ENCODE results near the gene TBC1D17.

TBC1D17 gene

DNA sequence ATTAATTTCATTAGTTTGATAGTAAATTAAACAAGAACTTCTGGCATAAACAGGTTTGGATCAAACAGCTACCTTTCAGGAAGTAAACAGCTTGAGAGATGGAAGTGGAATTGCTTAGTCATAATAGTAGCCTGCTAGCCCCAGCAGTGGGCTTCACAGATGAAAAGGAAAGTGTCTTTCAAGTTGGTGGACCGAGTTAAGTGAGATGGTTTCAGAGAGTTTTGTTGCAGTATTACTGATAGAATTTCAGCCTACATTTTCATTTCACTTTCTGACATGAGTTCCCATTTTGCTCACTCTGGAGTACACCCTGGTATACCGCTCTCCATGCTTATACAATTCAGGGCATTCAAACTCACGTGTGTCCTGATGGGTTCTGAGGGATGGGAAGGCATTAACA lies 28.6 kb upstream of the TBC1D17 start:
- no peak for DNase-seq (ENCODE audit: low read depth)

DNA sequence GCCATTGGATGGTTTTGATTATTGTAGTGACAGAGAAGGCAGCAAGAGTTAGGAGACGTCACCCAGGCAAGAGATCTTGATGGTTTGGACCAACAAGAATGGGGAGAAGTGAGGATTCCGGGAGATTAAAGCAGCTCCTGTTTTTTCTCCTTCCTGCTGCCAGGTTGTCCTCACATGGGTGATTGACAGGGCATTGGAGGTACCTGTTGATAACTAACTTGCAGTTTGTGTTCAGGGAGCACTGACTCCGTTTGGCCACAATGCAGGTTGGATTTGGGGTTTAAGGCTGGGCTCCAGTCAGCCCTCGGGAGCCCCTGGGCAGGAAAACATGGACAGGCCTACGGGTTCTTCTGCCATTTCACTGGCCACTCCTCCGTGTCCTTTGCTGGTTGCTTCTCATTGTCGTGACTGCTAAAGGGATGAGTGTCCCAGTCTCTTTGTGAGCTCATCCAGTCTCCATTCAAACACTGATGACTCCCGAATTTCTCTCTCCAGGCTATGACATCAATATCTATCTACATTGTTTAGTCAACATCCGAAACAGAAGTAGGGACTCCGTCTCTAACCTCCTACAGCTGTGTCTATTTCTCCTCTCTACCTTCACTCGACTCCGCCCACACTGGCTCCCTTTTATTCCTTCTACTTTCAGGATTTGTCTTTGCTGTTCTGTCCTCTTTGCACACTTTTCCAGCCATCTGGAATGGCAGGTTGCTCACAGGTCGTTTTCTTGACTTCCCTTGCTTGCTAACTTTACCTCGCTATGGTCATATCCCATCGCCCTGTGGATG lies 27.9 kb upstream of the TBC1D17 start:
- no peak for DNase-seq (ENCODE audit: low read depth)

DNA sequence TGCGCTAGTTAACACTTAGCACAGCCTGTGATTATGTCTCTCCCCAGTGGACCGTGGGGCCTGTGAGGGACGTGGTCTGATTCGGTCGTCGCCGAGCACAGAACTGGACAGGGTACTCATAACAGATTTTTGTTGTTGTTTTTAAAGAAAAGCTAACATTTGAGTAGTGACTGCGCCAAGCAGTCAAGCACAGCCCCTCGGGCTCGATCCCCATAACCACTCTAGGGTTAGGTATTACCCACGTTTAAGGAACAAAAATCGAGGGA lies 27.3 kb upstream of the TBC1D17 start:
- DNase-seq (ENCODE audit: low read depth) = no peak

DNA sequence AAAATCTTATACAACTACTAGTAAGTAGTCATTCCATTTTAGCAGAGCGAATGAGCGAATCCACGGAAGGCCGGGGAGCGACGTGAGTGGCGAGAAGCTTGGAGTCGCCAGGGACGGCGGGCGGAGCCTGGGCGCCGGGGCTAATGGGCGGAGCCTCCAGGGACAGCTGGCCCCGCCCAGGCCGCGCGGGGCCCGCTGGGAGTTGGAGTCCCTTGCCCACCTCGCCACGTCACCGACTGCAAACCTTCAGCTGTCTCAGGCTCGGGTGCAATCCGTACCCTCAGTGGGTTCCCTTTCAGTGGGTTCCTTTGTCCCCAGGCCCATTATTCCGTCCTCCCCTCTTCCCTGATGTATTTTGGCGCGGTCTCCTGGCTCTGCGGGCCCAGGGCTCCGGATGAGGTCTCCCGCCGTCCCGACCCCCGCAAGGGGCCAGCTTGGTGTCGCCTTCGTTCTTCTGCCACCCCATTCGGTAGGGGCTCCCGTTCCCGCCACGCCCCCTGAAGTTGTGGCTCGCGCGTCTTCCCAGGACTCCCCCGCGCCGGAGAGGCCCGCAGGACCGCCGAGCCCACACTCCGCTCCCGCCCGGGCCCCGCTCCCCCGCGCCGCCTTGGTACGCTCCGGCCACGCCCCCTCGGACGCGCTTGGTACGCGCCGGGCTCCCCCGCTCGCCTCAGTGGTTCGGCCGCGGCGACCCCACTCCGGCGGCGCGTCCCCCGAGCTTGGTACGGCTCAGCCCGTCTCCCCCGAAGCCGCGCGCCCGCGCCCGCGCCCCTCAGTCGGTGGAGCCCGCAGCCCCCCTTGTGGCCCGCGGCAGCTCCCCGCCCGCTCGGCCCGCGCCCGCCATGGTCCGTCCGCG lies 26.8 kb upstream of the TBC1D17 start, which contains the start of gene PTOV1:
Gene PTOV1, plus strand, starts transcription at position 673 of the 856 bp plus-strand sequence.
- peak; percentile 40 for DNase-seq (ENCODE audit: low read depth)

DNA sequence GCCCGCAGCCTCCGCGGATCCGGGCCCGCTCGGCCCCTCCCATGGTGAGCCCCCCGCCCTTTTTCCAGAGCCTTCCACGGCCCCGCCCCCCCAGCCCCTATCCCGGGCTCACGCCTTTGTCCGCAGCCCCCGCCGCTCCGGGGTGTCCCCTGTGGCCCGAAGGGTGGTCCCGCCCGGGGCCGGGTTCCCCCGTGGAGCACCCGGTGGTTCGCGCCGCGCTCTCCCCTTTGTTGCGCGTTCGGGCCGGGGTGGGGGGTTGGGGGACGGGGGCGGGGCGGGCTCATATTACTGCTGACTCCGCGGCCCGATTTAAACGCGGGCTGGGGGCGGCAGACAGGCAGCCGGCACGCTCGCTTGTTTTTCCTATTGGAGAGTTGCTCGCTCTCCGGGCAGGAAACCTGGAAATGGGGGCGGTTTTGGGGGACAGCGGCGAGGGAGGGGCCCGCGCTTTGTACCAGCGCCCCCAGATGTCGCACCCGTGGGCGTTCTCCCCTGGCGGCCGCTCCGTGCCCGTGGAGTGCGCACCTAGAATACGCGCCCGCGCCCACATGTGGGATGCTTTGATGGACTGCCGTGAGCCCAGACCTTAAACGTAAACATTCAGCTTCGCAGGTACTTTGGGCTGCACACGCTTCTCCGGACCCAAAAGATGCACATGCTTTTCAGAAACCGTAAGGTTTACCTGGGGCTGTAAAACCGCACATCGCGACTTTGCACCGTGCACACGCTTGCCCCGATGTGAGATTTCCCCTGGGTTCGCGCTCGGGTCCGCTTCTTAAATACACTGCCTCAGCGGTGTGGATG lies 25.8 kb upstream of the TBC1D17 start:
- no peak for DNase-seq (ENCODE audit: low read depth)

DNA sequence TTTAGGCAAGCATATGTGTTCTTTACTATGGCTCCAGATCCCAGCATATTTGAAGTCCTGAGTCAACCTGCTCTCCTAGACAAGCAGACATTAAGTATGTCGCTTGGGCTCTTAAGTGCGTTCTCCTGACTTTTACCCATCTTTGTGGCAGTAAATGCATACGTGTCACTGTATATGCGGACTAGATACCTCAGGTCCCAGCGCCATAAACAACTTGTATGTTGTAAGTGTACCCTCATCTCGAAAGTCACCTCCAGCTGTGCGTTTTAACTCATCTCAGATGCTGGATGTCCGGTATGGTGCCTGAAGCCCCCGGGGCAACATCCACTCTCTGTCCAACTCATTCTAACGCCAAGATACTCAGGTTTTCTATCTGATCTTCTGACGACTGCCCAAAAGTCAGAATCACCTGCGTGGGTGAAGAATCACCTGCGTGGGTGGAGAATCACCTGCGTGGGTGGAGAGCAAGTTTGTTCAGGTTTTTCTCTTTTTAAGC lies 24.8 kb upstream of the TBC1D17 start:
- DNase-seq (ENCODE audit: low read depth) = no peak

DNA sequence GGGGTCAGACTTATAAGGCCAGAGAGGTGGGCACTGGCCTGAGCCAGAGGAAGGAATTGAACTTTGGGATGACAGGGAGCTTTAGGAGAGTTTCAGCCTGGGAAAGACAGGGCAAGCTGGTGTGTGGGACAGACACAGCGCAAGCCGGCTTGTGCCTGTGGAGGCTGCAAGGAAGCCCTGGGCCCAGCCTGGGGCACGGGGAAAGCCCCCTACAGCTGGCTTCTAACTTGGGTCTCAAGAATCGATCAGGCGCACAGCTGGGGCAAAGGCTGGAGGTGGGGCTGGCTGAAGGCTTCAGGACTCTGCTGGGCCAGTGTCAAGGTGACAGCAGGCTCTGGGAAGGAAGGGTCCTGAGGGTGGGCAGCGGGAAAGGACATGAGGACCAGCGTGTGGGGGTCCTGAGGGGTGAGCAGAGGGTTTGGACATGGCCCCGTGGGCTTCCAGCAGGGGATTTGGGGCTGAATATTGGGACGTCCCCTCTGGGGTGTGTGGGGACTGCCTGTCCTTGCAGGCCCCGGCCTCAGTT lies 23.6 kb upstream of the TBC1D17 start:
- no peak for DNase-seq (ENCODE audit: low read depth)

DNA sequence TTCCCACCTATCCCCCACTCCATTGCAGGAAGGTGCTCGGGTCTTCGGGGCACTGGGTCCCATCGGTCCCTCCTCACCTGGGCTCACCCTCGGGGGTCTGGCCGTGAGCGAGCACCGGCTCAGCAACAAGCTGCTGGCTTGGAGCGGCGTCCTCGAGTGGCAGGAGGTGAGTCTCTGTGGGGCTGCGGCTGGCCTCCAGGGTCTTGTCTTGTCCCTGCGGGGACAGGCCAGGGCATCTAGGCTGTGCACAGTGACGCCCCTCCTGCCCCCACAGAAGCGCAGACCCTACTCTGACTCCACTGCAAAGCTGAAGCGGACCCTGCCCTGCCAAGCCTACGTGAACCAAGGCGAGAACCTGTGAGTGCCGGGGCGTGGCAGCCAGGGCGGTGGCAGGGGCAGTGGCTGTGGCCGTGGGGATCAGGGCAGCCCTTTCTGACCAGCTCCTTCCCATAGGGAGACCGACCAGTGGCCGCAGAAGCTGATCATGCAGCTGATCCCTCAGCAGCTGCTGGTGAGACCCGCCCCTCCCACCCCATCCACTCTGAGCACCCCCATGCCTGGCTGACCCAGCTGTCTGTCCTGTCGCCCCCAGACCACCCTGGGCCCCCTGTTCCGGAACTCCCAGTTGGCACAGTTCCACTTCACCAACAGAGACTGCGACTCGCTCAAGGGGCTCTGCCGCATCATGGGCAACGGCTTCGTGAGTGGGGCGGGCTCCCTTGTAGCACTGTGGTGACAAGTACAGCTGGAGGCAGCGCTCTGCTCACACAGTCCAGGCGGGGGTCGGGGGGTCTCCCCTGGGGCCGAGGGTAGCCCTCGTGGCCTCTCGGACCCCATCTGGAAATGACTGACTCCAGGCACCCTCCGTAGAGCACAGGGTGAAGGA lies 22.9 kb upstream of the TBC1D17 start:
- no peak for DNase-seq (ENCODE audit: low read depth)

DNA sequence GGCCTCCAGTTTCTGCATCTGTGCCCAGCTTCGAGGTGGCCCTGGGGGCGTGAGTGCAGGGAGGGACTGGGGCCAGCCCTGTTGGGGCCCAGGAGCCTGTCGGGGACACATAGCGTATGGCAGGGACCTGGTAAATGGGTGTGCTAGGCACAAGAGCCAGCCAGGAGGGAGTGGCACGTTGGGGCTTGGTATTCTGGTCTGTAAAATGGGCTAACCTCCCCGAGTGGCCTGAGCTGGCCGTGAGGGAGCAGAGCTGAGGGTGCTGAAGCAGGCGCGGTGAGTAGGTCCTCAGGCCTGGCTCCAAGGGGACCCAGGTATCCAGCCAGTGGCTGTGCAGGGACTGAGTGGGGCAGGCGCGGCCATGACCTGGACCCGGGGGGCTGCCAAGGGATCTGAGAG lies 22.2 kb upstream of the TBC1D17 start:
- DNase-seq (ENCODE audit: low read depth) = no peak

DNA sequence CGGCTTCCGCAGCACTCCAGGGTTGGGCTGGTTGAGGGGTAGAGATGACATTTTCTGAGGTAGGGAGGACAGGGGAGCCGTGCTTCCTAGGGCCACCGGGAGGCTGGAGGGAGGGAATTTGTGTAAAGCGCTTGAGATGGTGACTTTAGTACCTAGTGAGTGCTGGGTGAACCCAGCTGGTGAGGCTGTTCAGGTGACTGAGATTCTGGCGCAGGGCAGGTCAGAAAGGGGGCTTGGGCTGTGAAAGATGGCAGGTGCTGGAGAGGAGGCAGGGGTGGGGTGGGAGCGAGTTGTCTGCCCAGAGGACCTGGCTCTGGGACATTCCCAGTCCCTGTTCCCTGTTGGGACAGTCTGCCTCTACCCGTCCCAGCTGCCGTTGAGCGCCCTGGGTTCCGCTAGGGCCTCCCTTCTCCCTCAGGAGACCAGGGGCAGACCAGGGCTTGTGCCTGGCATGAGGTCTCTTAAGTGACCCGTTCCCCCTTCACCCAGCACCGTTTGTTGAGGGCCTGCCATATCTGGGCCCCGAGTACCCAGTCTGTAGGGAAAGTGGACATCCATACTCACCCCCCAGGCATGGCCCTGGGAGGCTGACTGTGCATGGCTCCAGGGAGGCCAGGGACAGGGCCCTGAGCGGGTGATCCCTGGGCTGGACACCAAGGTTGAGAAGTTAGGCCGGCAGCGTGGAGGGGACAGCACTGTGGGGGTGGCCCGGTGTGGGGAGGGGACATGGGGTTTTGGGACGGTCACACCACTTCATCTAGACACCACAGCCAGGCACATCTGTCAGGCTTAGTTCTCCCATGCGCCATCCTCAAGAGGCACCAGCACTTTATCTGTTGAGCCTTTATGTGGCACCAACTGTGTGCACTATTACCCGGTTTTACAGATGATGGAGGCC lies 21.6 kb upstream of the TBC1D17 start:
- DNase-seq (ENCODE audit: low read depth) = no peak

DNA sequence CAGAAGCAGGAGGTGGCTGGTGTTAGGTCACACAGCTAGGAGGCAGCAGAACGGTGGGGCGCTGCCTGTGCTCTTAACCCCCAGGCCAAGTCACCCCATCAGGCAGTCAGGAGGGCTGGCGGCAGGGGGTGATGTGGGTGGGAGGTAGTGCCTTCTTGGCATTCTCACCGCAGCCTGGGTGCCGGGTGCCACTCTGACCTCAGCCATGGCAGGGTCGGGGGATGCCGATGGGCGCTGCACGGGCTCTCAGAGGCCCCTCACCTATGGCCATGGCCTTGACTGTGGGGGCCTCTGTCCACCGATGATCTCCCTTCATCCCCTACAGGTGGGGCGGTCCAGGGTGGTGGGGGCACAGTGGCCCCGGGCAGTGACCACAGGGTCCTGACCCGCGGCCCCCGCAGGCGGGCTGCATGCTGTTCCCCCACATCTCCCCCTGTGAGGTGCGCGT lies 20.9 kb upstream of the TBC1D17 start:
- DNase-seq (ENCODE audit: low read depth) = no peak

DNA sequence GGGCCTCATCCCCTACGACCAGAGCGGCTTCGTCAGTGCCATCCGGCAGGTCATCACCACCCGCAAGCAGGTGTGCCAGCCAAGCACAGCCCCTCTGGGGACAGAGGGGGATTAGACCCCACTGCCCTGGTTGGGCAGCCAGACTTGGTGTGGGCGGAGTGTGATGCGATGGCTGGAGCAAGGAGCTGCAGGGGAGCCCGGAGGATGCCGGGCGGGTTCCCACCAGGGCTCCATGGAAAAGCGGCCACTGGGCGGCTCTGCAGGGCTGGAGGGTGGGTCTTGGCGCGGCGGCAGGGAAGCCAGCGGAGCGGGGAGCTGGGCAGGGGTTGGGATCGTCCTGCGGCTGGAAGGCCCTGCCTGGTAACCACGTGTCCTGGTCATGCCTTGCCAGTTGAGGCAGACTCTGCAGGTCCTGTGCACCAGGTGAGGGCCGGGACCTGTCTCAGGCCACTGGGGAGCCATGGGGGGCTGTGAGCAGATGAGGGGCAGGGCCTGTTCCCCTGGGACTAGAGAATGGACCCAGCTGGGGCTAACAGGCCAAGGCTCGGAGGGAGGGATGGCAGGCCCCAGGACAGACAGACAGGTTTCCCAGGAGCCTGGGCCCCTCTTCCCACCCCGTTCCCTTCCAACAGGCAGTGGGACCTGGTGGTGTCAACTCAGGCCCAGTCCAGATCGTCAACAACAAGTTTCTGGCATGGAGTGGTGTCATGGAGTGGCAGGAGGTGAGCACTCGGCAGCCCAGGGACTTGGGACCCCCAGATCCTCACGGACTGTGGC lies 20.3 kb upstream of the TBC1D17 start:
- DNase-seq (ENCODE audit: low read depth) = no peak

DNA sequence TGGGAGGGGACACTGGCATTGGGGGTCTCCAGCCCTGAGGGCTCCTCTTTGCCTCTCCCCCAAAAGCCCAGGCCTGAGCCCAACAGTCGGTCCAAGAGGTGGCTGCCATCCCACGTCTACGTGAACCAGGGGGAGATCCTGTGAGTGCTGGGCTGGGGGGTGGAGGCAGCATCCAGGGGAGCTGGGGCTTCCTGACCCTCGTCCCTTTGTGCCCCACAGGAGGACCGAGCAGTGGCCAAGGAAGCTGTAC lies 19.7 kb upstream of the TBC1D17 start:
- DNase-seq (ENCODE audit: low read depth) = no peak

DNA sequence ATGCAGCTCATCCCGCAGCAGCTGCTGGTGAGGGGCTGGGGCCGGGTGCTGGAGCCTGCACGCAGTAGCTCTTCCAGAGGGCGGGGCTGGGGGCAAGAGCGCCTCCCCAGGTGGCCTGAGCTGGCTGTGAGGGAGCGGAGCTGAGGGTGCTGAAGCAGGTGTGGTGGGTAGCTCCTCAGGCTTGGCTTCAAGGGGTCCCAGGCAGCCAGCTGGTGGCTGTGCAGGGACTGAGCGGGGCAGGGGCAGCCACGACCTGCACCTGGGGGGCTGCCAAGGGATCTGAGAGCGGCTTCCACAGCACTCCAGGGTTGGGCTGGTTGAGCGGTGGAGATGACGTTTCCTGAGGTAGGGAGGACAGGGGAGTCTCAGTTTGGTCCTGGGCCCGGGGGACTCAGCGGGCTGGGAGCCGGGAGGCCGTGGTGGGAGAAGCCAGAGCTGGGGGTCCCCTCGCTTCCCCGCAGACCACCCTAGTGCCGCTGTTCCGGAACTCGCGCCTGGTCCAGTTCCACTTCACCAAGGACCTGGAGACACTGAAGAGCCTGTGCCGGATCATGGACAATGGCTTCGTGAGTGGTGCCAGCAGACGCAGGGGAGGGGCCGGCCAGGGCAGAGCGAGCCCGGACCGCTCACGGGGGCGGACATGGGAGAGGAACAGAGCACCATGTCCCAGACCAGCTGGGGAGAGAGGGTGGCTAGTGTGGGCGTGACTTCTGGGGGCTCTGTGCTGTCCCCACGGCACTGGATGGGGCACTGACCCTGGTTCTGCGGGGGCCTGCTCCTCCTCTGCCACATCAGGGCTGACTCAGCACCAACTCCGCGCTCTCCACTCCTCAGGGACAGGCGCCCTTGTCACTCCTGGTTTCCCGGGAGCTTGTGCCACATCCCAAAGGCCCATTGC lies 19.2 kb upstream of the TBC1D17 start:
- DNase-seq (ENCODE audit: low read depth) = no peak

DNA sequence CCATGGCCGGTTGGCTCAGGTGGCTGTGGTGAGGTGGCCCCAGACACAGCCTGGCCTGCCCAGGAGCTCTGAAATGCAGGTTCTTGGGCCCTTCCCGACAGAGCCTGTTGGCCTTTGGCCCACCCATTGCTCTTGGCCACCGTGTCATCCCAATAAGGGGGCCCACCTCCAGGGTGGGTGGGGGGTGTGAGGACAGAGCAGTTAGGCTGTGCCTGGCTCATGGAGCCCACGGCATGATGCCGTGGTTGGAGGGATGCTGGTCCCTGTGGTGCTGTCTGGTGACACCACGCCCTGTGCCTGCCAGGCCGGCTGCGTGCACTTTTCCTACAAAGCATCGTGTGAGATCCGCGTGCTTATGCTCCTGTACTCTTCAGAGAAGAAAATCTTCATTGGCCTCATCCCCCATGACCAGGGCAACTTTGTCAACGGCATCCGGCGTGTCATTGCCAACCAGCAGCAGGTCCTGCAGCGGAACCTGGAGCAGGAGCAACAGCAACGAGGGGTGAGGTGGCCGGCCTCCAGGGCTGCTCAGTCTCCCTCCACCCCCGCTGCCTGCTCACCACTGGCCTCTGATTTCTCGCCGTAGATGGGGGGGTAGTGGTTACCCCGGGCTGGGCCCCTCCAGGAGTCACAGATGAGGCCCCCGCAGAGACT lies 17.7 kb upstream of the TBC1D17 start:
- DNase-seq (ENCODE audit: low read depth) = no peak

DNA sequence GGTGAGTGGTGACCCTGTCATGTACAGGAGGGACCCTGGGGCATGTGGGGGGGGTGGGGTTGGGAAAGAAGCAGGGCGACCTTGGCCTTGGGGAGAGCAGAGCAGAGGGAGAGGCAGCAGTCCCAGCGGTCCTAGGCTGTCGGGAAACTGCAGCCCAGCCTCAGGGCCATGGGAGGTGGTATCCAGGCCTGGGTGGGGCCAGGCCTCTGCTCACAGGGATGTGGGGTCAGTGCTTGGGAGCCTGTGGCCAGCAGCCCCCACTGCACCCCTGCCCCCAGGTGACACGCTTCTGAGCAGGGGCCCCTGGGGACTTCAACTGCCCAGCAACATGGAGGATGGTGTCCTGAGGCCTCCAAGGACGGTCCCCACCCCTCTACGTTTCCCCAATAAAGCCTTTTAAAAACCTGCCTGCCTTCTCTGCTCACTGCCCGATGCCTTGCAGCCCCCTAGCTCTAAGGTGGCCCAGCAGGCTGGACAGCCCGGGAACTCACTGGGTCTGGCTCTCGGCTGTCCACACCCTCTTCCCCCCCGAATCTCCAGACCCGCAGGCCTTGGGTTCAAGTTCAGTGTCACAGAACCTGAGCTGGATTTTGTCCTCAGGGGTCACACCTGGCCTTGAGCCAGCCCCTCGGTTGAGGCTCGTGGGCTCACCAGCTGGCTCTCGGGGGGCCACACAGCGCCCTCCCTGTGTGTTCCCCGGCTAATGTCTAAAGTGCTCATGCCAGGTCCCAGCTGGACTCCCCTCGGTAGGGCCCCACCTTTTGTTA lies 17.0 kb upstream of the TBC1D17 start:
- DNase-seq (ENCODE audit: low read depth) = no peak

DNA sequence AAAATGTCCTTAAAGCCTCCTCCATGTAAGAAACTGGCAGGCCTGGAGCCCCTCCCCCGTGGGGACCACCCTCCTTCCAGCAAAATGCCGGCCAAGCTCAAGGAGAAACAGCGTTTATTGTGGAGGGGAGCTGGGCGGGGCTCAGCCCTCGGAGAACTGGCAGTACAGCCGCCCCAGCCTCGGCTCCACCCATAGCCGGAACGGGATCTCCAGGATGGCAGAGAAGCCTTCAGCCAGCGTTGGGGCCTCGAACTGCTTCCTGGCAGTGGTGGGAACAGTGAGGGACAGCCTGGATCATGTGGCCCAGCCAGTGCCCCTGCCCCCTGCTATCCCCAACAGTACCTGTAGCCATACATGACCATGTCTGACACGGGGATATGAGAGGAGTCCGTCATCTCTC lies 16.4 kb upstream of the TBC1D17 start:
- no peak for DNase-seq (ENCODE audit: low read depth)

All from GM04503 (cell line).